ENCODE measurements around the gene SUPT4H1.

DNA sequence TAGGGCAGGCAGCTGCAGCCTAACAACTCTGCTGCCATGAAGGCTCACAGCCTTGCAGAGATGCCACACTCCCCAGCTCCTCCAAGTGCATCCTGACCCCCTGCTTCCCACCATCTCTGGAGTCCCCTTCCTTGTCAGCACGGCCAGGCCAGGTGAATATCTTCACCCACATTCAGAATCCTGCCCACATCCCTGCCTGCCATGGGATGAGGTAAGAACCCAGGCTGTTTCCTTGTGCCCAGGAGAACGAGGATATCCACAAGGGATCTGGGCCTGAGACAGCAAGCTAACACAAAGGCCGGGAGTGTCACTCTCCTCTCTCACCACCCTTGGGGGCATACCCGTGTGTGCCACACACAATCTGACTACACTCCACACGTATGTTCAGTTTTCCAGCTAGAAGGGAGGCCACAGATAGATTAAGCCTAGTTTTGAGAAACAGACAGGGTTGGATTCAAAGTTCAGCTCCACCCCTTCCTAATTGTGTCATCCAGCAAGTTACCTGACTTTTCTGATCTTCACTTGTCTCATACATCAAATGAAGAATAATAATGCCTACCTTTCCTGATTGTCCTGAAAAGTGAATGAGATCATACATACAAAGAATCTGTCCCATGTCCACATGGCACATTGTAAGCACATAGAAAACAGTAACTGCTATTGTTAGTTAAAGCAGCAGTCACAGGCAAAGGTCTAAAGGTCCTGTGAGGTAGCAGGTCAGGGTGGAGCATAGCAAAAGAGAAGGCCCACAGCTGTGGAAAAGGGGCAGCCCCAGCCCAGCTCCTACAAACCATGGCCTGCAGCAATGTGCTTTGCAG lies 17.4 kb upstream of the SUPT4H1 start:
- TF ChIP-seq, protein P1, sequence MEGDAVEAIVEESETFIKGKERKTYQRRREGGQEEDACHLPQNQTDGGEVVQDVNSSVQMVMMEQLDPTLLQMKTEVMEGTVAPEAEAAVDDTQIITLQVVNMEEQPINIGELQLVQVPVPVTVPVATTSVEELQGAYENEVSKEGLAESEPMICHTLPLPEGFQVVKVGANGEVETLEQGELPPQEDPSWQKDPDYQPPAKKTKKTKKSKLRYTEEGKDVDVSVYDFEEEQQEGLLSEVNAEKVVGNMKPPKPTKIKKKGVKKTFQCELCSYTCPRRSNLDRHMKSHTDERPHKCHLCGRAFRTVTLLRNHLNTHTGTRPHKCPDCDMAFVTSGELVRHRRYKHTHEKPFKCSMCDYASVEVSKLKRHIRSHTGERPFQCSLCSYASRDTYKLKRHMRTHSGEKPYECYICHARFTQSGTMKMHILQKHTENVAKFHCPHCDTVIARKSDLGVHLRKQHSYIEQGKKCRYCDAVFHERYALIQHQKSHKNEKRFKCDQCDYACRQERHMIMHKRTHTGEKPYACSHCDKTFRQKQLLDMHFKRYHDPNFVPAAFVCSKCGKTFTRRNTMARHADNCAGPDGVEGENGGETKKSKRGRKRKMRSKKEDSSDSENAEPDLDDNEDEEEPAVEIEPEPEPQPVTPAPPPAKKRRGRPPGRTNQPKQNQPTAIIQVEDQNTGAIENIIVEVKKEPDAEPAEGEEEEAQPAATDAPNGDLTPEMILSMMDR (conservative IDR thresholded peaks at IDR 0.05; ENCODE audit: low read depth, low read length): no peak
- TF ChIP-seq, protein P2, sequence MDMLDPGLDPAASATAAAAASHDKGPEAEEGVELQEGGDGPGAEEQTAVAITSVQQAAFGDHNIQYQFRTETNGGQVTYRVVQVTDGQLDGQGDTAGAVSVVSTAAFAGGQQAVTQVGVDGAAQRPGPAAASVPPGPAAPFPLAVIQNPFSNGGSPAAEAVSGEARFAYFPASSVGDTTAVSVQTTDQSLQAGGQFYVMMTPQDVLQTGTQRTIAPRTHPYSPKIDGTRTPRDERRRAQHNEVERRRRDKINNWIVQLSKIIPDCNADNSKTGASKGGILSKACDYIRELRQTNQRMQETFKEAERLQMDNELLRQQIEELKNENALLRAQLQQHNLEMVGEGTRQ (IDR thresholded peaks at IDR 0.05; ENCODE audit: low read depth, low read length): no peak
- TF ChIP-seq FOS (IDR thresholded peaks at IDR 0.05; ENCODE audit: low read depth, low read length): no peak
- TF ChIP-seq MAFK (IDR thresholded peaks at IDR 0.05; ENCODE audit: low read depth, low read length): no peak
- TF ChIP-seq, protein P3, sequence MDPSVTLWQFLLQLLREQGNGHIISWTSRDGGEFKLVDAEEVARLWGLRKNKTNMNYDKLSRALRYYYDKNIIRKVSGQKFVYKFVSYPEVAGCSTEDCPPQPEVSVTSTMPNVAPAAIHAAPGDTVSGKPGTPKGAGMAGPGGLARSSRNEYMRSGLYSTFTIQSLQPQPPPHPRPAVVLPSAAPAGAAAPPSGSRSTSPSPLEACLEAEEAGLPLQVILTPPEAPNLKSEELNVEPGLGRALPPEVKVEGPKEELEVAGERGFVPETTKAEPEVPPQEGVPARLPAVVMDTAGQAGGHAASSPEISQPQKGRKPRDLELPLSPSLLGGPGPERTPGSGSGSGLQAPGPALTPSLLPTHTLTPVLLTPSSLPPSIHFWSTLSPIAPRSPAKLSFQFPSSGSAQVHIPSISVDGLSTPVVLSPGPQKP (IDR thresholded peaks at IDR 0.05; ENCODE audit: borderline replicate concordance, low read depth, low read length): no peak
- TF ChIP-seq MXI1 (IDR thresholded peaks at IDR 0.05; ENCODE audit: borderline replicate concordance, low read depth, low read length): no peak
- TF ChIP-seq NFE2L2 (IDR thresholded peaks at IDR 0.05; ENCODE audit: low read depth, low read length): no peak
- no peak for TF ChIP-seq POLR2A (IDR thresholded peaks at IDR 0.05; ENCODE audit: low read depth, low read length)
- TF ChIP-seq RFX5 (IDR thresholded peaks at IDR 0.05; ENCODE audit: low read depth, low read length): no peak
- no peak for TF ChIP-seq BHLHE40 (IDR thresholded peaks at IDR 0.05; ENCODE audit: low read depth, low read length)
- no peak for TF ChIP-seq RAD21 (IDR thresholded peaks at IDR 0.05; ENCODE audit: low read length)
- no peak for TF ChIP-seq RCOR1 (IDR thresholded peaks at IDR 0.05; ENCODE audit: insufficient replicate concordance, low read length)

Data from IMR-90 (cell line).